Measurements from ENCODE around the gene FUT2. TPM values are rescaled to one million over a fixed set of nuclear protein-coding genes. Genes with fewer than 3 reads are reported as not detected.
"Not testable (repeated sequence)": the region's sequence is repeated elsewhere in the genome, so short reads cannot be mapped to it uniquely, and the experiment has no call there.

FUT2 gene
- not detected in 2 replicates for total RNA-seq
- 0.62 TPM for polyA plus RNA-seq (2012)

GRCh38 chr19:48695743-48696352 lies at the start of gene FUT2:
Gene FUT2 (plus strand): TSS chr19:48695971. CDS start chr19:48702957, 6,986 bp downstream.
- DNase-seq (ENCODE audit: low read depth), result no peak

- peak; percentile 88 for DNase-seq (ENCODE audit: low read depth)
Observed at GRCh38 chr19:48646001-48646721, 49.6 kb upstream of the FUT2 start, which contains the start of gene CA11. Gene CA11 (minus strand): TSS chr19:48646187. CDS start chr19:48645632, 555 bp downstream.

GRCh38 chr19:48646722-48647216 lies 49.0 kb upstream of the FUT2 start:
- DNase-seq (ENCODE audit: low read depth), result no peak

GRCh38 chr19:48648134-48648533 lies 47.6 kb upstream of the FUT2 start:
- peak; percentile 42 for DNase-seq (ENCODE audit: low read depth)

- DNase-seq (ENCODE audit: low read depth), result no peak
Observed at GRCh38 chr19:48650974-48651682, 44.6 kb upstream of the FUT2 start.

GRCh38 chr19:48651683-48652048 lies 44.1 kb upstream of the FUT2 start:
- no peak for DNase-seq (ENCODE audit: low read depth)

GRCh38 chr19:48654299-48655059 lies 41.3 kb upstream of the FUT2 start:
- no peak for DNase-seq (ENCODE audit: low read depth)

- DNase-seq (ENCODE audit: low read depth), result peak; percentile 77
Observed at GRCh38 chr19:48656840-48657474, 38.8 kb upstream of the FUT2 start.

- DNase-seq (ENCODE audit: low read depth), result not testable (repeated sequence)
Observed at GRCh38 chr19:48657828-48658227, 37.9 kb upstream of the FUT2 start.

GRCh38 chr19:48658483-48658882 lies 37.3 kb upstream of the FUT2 start:
- no peak for DNase-seq (ENCODE audit: low read depth)

GRCh38 chr19:48659768-48660167 lies 36.0 kb upstream of the FUT2 start:
- no peak for DNase-seq (ENCODE audit: low read depth)

- peak; percentile 88 for DNase-seq (ENCODE audit: low read depth)
Observed at GRCh38 chr19:48660852-48661710, 34.7 kb upstream of the FUT2 start.

- no peak for DNase-seq (ENCODE audit: low read depth)
Observed at GRCh38 chr19:48661711-48662090, 34.1 kb upstream of the FUT2 start.

GRCh38 chr19:48663667-48664066 lies 32.1 kb upstream of the FUT2 start:
- no peak for DNase-seq (ENCODE audit: low read depth)

GRCh38 chr19:48664476-48664875 lies 31.3 kb upstream of the FUT2 start:
- no peak for DNase-seq (ENCODE audit: low read depth)

- no peak for DNase-seq (ENCODE audit: low read depth)
Observed at GRCh38 chr19:48665786-48666185, 30.0 kb upstream of the FUT2 start.

- DNase-seq (ENCODE audit: low read depth), result no peak
Observed at GRCh38 chr19:48668332-48668731, 27.4 kb upstream of the FUT2 start.

- DNase-seq (ENCODE audit: low read depth), result no peak
Observed at GRCh38 chr19:48668761-48669160, 27.0 kb upstream of the FUT2 start.

GRCh38 chr19:48669903-48670668 lies 25.7 kb upstream of the FUT2 start:
- no peak for DNase-seq (ENCODE audit: low read depth)

Measured in myocyte (in vitro differentiated cells).